ENCODE results near the gene FADS2.
A peak's percentile ranks its signal among the peaks of the same experiment; 100 is the strongest.

Gene FADS2

DNA sequence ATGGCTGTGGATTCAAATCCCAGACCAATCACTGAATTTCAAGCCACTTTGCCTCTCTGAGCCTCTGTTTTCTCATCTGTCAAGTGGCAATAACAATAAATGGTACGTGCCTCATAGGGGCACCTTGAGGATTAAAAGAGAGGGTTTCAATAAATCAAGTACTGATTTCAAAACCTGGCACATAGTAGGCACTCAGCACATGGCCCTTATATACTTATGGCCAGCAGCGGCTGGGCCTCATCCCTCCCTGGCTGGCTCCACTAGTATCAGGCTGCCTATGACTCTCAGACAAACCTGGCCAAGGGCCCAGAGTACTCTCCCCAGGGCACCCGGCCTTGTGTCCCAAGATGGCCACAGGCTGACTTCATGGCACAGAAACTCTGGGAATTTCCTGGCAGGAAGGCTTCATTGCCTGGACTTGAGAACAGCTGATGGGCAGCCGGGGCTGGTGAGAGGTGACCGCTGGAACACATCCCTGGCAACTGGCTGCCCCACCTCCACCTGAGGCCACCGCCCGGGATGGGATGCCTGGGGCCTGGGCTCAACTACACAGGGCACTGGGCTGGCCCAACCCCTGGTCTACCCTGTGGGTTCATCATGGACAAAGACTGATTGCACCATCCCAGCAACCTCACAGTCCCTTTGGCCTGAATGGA, 59.9 kb downstream of the FADS2 start:
- peak; percentile 96 for DNase-seq (ENCODE audit: low spot score)

GRCh38 chr11:61888590-61888989, 60.5 kb downstream of the FADS2 start:
- no peak for DNase-seq (ENCODE audit: low spot score)

- DNase-seq (ENCODE audit: low spot score), result no peak
These were observed 61.7 kb downstream of the FADS2 start for GRCh38 chr11:61889831-61890230.

- DNase-seq (ENCODE audit: low spot score), result peak; percentile 76
These were observed 62.6 kb downstream of the FADS2 start for GRCh38 chr11:61890529-61891330.

GRCh38 chr11:61891331-61892084, 63.4 kb downstream of the FADS2 start, which contains the start of gene FADS3:
Gene FADS3 (minus strand): TSS chr11:61891545. CDS start chr11:61891381, 164 bp downstream.
- DNase-seq (ENCODE audit: low spot score), result peak; percentile 90

DNA sequence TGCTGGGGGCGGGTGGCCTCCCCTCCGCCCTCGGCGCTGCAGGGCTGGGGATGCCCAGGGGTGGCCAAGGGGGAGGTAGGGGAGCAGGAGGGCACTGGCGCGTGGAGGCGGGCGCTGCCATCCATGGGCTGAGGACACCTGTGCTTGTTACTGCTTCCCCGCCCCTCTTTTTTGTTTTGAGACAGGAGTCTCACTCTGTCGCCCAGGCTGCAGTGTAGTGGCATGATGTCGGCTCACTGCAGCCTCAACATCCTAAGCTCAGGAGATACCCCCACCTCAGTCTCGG, 63.9 kb downstream of the FADS2 start:
- DNase-seq (ENCODE audit: low spot score), result no peak

GRCh38 chr11:61893981-61894380, 65.9 kb downstream of the FADS2 start:
- no peak for DNase-seq (ENCODE audit: low spot score)

- no peak for DNase-seq (ENCODE audit: low spot score)
These were observed 67.1 kb downstream of the FADS2 start for GRCh38 chr11:61895046-61895717.

DNA sequence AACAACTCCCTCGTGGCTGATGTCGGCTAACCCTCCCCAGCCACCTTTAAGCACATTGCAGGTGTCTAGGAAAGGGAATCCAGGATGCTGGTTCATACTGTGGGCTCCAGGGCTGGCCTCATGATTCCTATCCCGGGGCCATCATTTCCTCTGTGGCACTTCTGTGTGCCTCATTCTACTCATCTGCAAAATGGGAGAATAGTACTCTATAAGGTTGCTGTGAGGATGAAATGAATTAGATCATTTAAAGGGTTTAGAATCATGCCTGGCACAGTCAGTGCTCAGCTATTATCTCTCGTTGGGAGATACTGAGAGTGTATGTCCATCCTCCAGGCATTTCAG, 67.6 kb downstream of the FADS2 start:
- DNase-seq (ENCODE audit: low spot score), result no peak

- DNase-seq (ENCODE audit: low spot score), result no peak
These were observed 68.7 kb downstream of the FADS2 start for GRCh38 chr11:61896665-61897386.

- peak; percentile 59 for DNase-seq (ENCODE audit: low spot score)
These were observed 69.5 kb downstream of the FADS2 start for GRCh38 chr11:61897387-61898246.

- DNase-seq (ENCODE audit: low spot score), result no peak
These were observed 70.1 kb downstream of the FADS2 start for GRCh38 chr11:61898247-61898582.

- peak; percentile 81 for DNase-seq (ENCODE audit: low spot score)
These were observed 71.2 kb downstream of the FADS2 start for GRCh38 chr11:61899146-61899841.

- no peak for DNase-seq (ENCODE audit: low spot score)
These were observed 72.2 kb downstream of the FADS2 start for GRCh38 chr11:61900251-61900650.

- DNase-seq (ENCODE audit: low spot score), result no peak
These were observed 73.3 kb downstream of the FADS2 start for GRCh38 chr11:61901397-61901796.

DNA sequence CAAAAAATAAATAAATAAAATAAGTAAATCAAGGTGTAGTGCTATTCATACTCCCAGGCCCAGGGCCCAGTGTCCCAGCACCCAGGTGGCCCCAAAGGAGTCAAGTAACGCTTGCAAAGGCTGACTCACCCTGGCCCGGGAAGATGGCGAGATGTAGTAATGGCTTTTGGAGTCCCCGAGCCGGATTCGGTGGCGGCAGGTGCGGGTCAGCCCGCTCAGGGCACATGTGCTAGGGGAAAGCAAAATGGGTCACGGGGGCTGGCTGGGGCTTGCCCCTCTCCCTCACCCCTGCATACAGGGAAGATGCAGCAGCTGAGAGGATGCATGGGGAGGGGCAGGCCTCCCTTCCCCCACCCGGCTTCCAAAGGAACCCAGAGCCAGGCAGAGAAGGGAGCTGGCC, 74.2 kb downstream of the FADS2 start:
- DNase-seq (ENCODE audit: low spot score), result no peak

- DNase-seq (ENCODE audit: low spot score), result no peak
These were observed 75.7 kb downstream of the FADS2 start for GRCh38 chr11:61903845-61904244.

DNA sequence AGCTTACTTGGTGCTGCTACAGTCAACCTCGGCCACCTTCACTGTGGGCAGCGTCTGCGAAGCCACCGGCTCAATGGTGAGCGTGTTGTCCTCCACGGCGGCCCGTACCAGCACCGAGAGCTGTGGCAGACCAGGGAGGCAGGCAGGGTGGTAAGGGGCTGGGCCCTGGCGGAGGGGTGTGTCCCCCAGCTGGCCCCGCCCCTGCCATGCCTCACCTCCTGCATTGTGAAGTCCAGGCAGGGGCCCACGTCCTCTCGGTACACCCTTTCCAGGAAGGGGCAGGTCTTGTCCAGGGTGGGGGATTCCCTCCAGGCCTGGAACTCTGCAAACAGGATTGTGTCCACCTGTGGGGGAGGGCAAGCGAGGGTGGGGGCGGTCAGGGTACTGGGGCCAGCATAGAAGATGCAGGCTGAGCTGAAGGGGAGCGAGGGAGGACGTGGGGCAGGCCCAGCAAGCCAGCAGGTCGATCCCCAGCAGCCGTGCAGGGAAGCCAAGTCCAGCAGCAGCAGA, 76.5 kb downstream of the FADS2 start:
- peak; percentile 55 for DNase-seq (ENCODE audit: low spot score)

GRCh38 chr11:61905067-61905696, 77.1 kb downstream of the FADS2 start:
- no peak for DNase-seq (ENCODE audit: low spot score)

Data from kidney tubule cell (primary cell).